ENCODE measurements around the gene PDE6A. TPM values are rescaled to one million over a fixed set of nuclear protein-coding genes. Genes with fewer than 3 reads are reported as not detected.

PDE6A gene
- total RNA-seq, 1 donor from 2014 or later: not detected

- no peak for ATAC-seq
- intact Hi-C loops (cut with DNase I): no loop called here
- no peak for DNase-seq (ENCODE audit: low spot score)
Measured at GRCh38 chr5:149936044-149936699, 8.4 kb downstream of the PDE6A start.

GRCh38 chr5:149935431-149935901 lies 9.1 kb downstream of the PDE6A start:
- intact Hi-C loops (cut with DNase I): no loop called here
- peak; percentile 67 for DNase-seq (ENCODE audit: low spot score)

GRCh38 chr5:149932445-149933350 lies 11.9 kb downstream of the PDE6A start:
- intact Hi-C loops (cut with DNase I): no loop called here
- DNase-seq (ENCODE audit: low spot score) (no peak), ATAC-seq (no peak)

More at GRCh38 chr5:149935431-149935901, 9.1 kb downstream of the PDE6A start:
- ATAC-seq: peak; percentile 86

GRCh38 chr5:149931992-149932436 lies 12.6 kb downstream of the PDE6A start:
- no peak for ATAC-seq
- DNase-seq (ENCODE audit: low spot score): no peak
- intact Hi-C loops (cut with DNase I): no loop called here

- DNase-seq (ENCODE audit: low spot score): no peak
- no peak for ATAC-seq
- intact Hi-C loops (cut with DNase I): no loop called here
Measured at GRCh38 chr5:149930749-149931574, 13.6 kb downstream of the PDE6A start.

- ATAC-seq: no peak
- DNase-seq (ENCODE audit: low spot score): no peak
- intact Hi-C loops (cut with DNase I): no loop called here
Measured at GRCh38 chr5:149930043-149930748, 14.4 kb downstream of the PDE6A start.

- DNase-seq (ENCODE audit: low spot score): no peak
- intact Hi-C loops (cut with DNase I): no loop called here
- ATAC-seq: no peak
Measured at GRCh38 chr5:149924486-149924885, 20.1 kb downstream of the PDE6A start.

- DNase-seq (ENCODE audit: low spot score) (no peak), ATAC-seq (no peak)
- intact Hi-C loops (cut with DNase I): no loop called here
Measured at GRCh38 chr5:149922950-149923349, 21.6 kb downstream of the PDE6A start.

GRCh38 chr5:149921597-149921996 lies 23.0 kb downstream of the PDE6A start:
- ATAC-seq: no peak
- intact Hi-C loops (cut with DNase I): no loop called here
- DNase-seq (ENCODE audit: low spot score): no peak

GRCh38 chr5:149917073-149917676 lies 27.4 kb downstream of the PDE6A start:
- DNase-seq (ENCODE audit: low spot score): no peak
- ATAC-seq: no peak
- intact Hi-C loops (cut with DNase I): no loop called here

GRCh38 chr5:149916334-149917072 lies 28.1 kb downstream of the PDE6A start:
- no peak for ATAC-seq
- intact Hi-C loops (cut with DNase I): no loop called here
- DNase-seq (ENCODE audit: low spot score): no peak

- no peak for ATAC-seq
- intact Hi-C loops (cut with DNase I): no loop called here
- no peak for DNase-seq (ENCODE audit: low spot score)
Measured at GRCh38 chr5:149915392-149916260, 29.0 kb downstream of the PDE6A start.

- ATAC-seq: no peak
- intact Hi-C loops (cut with DNase I): no loop called here
- DNase-seq (ENCODE audit: low spot score): no peak
Measured at GRCh38 chr5:149913436-149914419, 30.9 kb downstream of the PDE6A start.

GRCh38 chr5:149912226-149912871 lies 32.2 kb downstream of the PDE6A start:
- ATAC-seq: no peak
- no peak for DNase-seq (ENCODE audit: low spot score)
- intact Hi-C loops (cut with DNase I): no loop called here

GRCh38 chr5:149911031-149911430 lies 33.6 kb downstream of the PDE6A start:
- intact Hi-C loops (cut with DNase I): no loop called here
- DNase-seq (ENCODE audit: low spot score): no peak
- no peak for ATAC-seq

Measured in sciatic nerve (tissue), 2 donors.